Measurements from ENCODE around the gene CNR1. TPM values are rescaled to one million over a fixed set of nuclear protein-coding genes. Genes with fewer than 3 reads are reported as not detected.

The CNR1 gene
- total RNA-seq, 2 donors from 2014 or later = 6.1 to 14.2 TPM

DNA sequence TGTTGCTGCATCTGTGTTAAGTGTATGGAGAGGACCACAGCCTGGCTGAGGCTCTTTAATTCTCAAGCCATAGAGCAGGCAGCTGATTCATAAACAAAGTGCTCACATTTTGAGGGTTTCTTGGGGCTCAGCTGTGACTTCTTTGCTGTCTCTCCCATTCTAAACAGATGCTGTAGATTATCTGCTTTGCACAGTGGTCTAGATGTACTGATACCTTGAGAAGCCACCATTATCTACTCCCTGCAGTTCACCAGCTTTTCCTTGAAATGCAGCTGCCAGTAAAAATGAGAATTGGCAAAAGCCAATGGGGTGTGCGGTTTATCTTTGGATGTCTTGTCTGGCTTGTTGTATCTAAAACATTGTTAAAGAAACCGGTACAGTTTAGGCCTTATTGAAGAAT lies 5.2 kb upstream of the CNR1 start:
- Histone ChIP-seq H3K27me3 (replicated peaks; ENCODE audit: insufficient read depth) (peaks cover 7% of the 10 kb centered on the region), H3K9me3 (no peaks in the 10 kb centered on the region), H3K27ac (no peak overlapping the region), H3K4me1 (replicated peaks) (no peaks in the 10 kb centered on the region), H3K4me3 (no peak overlapping the region), H3K36me3 (no peaks in the 10 kb centered on the region)
- no peak for DNase-seq (ENCODE audit: low spot score)
- intact Hi-C loops (cut with DNase I) = no loop called here
- 74% methylated on average over 2 of the region's 2 CpGs for WGBS
- TF ChIP-seq, protein P1, sequence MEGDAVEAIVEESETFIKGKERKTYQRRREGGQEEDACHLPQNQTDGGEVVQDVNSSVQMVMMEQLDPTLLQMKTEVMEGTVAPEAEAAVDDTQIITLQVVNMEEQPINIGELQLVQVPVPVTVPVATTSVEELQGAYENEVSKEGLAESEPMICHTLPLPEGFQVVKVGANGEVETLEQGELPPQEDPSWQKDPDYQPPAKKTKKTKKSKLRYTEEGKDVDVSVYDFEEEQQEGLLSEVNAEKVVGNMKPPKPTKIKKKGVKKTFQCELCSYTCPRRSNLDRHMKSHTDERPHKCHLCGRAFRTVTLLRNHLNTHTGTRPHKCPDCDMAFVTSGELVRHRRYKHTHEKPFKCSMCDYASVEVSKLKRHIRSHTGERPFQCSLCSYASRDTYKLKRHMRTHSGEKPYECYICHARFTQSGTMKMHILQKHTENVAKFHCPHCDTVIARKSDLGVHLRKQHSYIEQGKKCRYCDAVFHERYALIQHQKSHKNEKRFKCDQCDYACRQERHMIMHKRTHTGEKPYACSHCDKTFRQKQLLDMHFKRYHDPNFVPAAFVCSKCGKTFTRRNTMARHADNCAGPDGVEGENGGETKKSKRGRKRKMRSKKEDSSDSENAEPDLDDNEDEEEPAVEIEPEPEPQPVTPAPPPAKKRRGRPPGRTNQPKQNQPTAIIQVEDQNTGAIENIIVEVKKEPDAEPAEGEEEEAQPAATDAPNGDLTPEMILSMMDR (IDR thresholded peaks at IDR 0.05) = no peak
- no peak for TF ChIP-seq POLR2A (IDR thresholded peaks at IDR 0.05)
- TF ChIP-seq POLR2AphosphoS5 (IDR thresholded peaks at IDR 0.05) = no peak

DNA sequence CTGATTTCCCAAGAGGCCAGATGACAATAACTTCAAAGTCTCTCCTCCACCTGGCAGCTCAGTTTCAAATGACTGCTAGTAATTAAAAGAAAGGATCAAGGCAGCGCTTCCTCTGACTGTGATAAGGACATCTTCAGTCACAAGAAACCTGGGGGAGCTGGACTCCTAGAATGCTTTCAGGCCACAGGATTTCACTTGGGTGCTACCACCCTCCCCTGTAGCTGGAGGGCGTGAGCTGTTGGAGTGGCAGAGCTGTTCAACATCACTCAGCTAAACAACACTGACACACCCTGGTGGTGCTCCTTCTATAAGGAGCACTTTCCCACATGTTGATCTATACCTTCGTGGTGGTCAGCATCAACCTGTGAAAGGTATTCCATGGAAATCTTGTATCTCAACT lies 2.2 kb upstream of the CNR1 start:
- Histone ChIP-seq H3K4me1 (replicated peaks) (no peaks in the 10 kb centered on the region), H3K9me3 (no peaks in the 10 kb centered on the region), H3K4me3 (no peak overlapping the region), H3K36me3 (no peaks in the 10 kb centered on the region), H3K27ac (no peak overlapping the region), H3K27me3 (replicated peaks; ENCODE audit: insufficient read depth) (peaks cover 5% of the 10 kb centered on the region)
- 85% methylated on average over 3 of the region's 3 CpGs for WGBS
- no peak for TF ChIP-seq POLR2A (IDR thresholded peaks at IDR 0.05)
- TF ChIP-seq POLR2AphosphoS5 (IDR thresholded peaks at IDR 0.05) = no peak
- TF ChIP-seq, protein P1 (IDR thresholded peaks at IDR 0.05) = no peak
- no peak for DNase-seq (ENCODE audit: low spot score)
- intact Hi-C loops (cut with DNase I) = no loop called here

DNA sequence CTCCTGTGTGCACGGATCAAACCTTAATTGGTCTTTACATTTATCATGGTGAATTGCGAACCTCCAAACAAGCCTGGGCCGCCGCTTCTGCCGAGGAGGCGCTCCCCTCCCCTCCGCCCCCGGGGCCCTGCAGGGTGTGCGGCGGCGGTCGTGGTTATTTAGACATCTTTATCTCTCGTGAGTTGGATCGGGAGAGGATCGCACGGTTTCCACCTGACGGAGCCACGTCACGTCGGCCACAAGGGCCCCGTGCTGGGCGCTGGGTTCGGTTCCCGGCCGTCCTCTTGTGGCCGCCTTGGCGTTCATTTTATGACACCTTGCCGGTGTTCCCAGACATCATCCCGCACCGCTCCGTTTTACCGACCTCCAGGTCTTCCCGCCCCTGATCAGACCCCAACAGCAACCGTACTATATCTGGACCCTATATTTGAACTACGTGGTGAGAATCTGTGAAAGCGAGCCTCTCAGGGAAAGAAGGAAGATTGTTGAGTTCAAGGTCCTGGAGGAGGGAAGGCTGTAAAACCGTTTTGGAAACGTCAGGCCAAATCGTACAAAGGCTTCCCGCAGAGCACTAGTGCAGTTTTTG lies 1.3 kb upstream of the CNR1 start:
- Histone ChIP-seq H3K4me1 (replicated peaks) (no peaks in the 10 kb centered on the region), H3K27ac (no peak overlapping the region), H3K9me3 (no peaks in the 10 kb centered on the region), H3K36me3 (no peaks in the 10 kb centered on the region), H3K27me3 (replicated peaks; ENCODE audit: insufficient read depth) (peaks cover 5% of the 10 kb centered on the region), H3K4me3 (peak overlapping the region; percentile 28 to 33)
- DNase-seq (ENCODE audit: low spot score) = no peak
- WGBS = 9% methylated on average over 40 of the region's 40 CpGs
- intact Hi-C loops (cut with DNase I) = no loop called here
- TF ChIP-seq, protein P1 (IDR thresholded peaks at IDR 0.05) = no peak
- TF ChIP-seq POLR2AphosphoS5 (IDR thresholded peaks at IDR 0.05) (no peak), POLR2A (IDR thresholded peaks at IDR 0.05) (no peak)

DNA sequence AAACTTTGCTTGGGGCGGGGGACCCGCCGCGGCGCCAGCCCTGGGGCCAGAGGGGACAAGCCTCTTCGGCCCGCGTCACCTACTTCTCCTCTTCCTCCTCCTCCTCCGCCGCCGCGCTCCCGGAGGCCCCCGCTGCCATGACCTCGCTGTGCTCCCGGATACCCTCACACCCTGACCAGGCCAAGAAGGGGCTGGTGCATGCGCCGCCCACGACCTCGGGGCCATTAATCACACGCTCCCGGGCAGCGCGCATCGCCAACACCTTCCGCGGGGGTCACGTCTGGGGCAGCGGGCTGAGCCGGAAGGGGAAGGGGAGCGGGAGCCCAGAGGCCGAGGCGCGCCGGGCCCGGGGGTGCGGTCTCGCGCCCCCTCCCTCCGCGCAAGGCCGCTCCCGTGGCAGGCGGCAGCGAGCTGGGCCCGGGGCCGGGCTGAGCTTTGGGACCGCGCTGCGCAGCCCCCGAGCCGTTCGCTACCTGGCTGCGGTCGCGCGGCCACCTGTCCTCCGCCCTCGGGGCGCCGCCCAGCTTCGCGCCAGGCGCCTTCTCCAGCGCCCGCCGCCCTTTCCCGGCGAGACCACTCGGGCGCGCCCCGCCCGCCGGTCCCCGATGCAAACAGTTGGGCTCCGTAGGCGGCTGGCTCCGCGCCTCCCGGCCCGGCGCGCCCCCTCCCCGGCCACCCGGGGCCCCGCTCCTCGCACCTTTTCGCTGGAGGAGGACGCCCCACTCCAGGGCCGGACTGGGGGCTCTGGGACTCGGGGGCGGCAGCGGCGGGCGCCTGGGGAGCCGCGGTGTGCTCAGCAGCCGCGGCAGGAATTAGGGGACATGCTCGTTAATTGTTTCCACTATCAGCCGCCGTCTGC lies 575 bp upstream of the CNR1 start:
- H3K27me3 ChIP-seq (replicated peaks; ENCODE audit: insufficient read depth) = peaks cover 5% of the 10 kb centered on the region
- no peak for DNase-seq (ENCODE audit: low spot score)
- H3K4me1 ChIP-seq (replicated peaks) = no peaks in the 10 kb centered on the region
- intact Hi-C loops (cut with DNase I) = no loop called here
- H3K9me3 ChIP-seq = no peaks in the 10 kb centered on the region
- H3K4me3 ChIP-seq = peak overlapping the region; percentile 28 to 33
- TF ChIP-seq, protein P1 (IDR thresholded peaks at IDR 0.05) = no peak
- TF ChIP-seq POLR2AphosphoS5 (IDR thresholded peaks at IDR 0.05) (no peak), POLR2A (IDR thresholded peaks at IDR 0.05) (no peak)
- H3K27ac ChIP-seq = no peak overlapping the region
- H3K36me3 ChIP-seq = no peaks in the 10 kb centered on the region
- WGBS = under 1% methylated on average over 44 of the region's 103 CpGs
